HepG2 (cell line): Measurements from ENCODE around the gene TSPAN12. TPM values are rescaled to one million over a fixed set of nuclear protein-coding genes. Genes with fewer than 3 reads are reported as not detected.

ENCODE experiments used
- EHMT2 ChIP-seq: fragments of 200-600 bp; sonication (generic); IDR thresholded peaks from 2 replicates; pipeline ENCODE4 v1.7.0; 2017; ENCODE audit warnings: antibody characterized with exemption, low read depth, low read length, borderline replicate concordance
- SNAPC4 ChIP-seq: sonication (generic); formaldehyde crosslinking; IDR thresholded peaks from 2 replicates; pipeline ENCODE4 v1.4.0; 2020; ENCODE audit warnings: mild to moderate bottlenecking, missing genetic modification reagents
- ZBTB2 ChIP-seq: sonication (generic); formaldehyde crosslinking; IDR thresholded peaks from 2 replicates; pipeline ENCODE4 v1.8.0; 2022; ENCODE audit warnings: low read depth, missing genetic modification reagents
- ZNF543 ChIP-seq: sonication (generic); formaldehyde crosslinking; IDR thresholded peaks from 2 replicates; pipeline ENCODE4 v1.4.0; 2020; ENCODE audit warnings: mild to moderate bottlenecking, missing genetic modification reagents
- ZSCAN22 ChIP-seq: sonication (generic); formaldehyde crosslinking; IDR thresholded peaks from 2 replicates; pipeline ENCODE4 v1.4.0; 2020; ENCODE audit warnings: mild to moderate bottlenecking, missing genetic modification reagents
- polyA plus RNA-seq, 8 experiments: library from polyadenylated mRNA; depleted of rRNA in 3 of 8; stranded (reverse) in 7 of 8; unstranded in 1 of 8; fragments of >200 nt; fragmentation: Illumina TruSeq in 4 of 8; extraction: Trizol in 4 of 8; gene quantifications; 2 replicates each; pipeline versions ENCODE4 v1.2.1 to v1.2.3, GENCODE V29; 2011 to 2016; ENCODE audit warnings: low read depth in 4 of 8, missing spikeins in 1 of 8, mixed read lengths in 1 of 8; ENCODE audit not compliant: insufficient read depth in 1 of 8
- total RNA-seq, 5 experiments: library from RNA; depleted of rRNA; stranded (reverse); fragments of >200 nt; fragmentation: Illumina TruSeq; extraction: Trizol; gene quantifications; 2 replicates each; pipeline ENCODE4 v1.2.3, GENCODE V29; 2016; ENCODE audit warnings: low read depth in 1 of 5
- TF ChIP-seq, protein P1 (sequence below): sonication (generic); formaldehyde crosslinking; IDR thresholded peaks from 2 replicates; pipeline ENCODE4 v1.9.0; 2022; ENCODE audit warnings: low read depth, missing genetic modification reagents
- TF ChIP-seq, protein P2 (sequence below), 2 experiments: fragments of 450-650 bp in 1 of 2; sonication (generic) in 1 of 2; formaldehyde crosslinking; IDR thresholded peaks; 2 replicates each; pipeline versions ENCODE4 v1.5.0 to v1.8.0; 2020 to 2022; ENCODE audit warnings: mild to moderate bottlenecking in 1 of 2, missing genetic modification reagents in 1 of 2

Gene TSPAN12
- total and polyA plus RNA-seq, 2 of the 13 experiments (the other 11 are each of a cell fraction or from before 2014, with no cell fraction given): 0.48 to 0.95 TPM

DNA sequence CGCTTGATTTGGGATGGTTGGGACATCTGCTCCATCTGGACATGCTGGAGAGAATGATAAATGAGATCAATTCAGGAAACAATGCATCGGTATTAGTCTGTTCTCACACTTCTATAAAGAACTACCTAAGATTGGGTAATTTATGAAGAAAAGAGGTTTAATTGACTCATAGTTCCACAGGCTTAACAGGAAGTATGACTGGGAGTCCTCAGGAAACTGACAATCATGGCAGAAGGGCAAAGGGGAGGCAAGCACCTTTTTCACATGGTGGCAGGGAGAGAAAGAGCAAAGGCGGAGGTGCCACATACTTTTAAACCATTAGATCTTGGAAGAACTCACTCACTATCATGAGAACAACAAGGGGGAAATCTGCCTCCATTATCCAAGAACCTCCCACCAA lies 16.8 kb upstream of the TSPAN12 start (continued):
- TF ChIP-seq SNAPC4 (CRISPR knock-in tag): no peak
- TF ChIP-seq, protein P1, sequence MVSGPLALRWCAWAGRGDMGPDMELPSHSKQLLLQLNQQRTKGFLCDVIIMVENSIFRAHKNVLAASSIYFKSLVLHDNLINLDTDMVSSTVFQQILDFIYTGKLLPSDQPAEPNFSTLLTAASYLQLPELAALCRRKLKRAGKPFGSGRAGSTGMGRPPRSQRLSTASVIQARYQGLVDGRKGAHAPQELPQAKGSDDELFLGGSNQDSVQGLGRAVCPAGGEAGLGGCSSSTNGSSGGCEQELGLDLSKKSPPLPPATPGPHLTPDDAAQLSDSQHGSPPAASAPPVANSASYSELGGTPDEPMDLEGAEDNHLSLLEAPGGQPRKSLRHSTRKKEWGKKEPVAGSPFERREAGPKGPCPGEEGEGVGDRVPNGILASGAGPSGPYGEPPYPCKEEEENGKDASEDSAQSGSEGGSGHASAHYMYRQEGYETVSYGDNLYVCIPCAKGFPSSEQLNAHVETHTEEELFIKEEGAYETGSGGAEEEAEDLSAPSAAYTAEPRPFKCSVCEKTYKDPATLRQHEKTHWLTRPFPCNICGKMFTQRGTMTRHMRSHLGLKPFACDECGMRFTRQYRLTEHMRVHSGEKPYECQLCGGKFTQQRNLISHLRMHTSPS (CRISPR knock-in tag): no peak
- TF ChIP-seq ZNF543 (CRISPR knock-in tag): no peak
- no peak for TF ChIP-seq EHMT2
- TF ChIP-seq, protein P2, sequence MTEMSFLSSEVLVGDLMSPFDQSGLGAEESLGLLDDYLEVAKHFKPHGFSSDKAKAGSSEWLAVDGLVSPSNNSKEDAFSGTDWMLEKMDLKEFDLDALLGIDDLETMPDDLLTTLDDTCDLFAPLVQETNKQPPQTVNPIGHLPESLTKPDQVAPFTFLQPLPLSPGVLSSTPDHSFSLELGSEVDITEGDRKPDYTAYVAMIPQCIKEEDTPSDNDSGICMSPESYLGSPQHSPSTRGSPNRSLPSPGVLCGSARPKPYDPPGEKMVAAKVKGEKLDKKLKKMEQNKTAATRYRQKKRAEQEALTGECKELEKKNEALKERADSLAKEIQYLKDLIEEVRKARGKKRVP (CRISPR knock-in tag; IDR thresholded peaks at IDR 0.05): no peak
- no peak for TF ChIP-seq ZBTB2 (CRISPR knock-in tag)
- TF ChIP-seq ZSCAN22 (CRISPR knock-in tag): no peak
